Measurements from ENCODE around the gene PSENEN.

PSENEN gene

DNA sequence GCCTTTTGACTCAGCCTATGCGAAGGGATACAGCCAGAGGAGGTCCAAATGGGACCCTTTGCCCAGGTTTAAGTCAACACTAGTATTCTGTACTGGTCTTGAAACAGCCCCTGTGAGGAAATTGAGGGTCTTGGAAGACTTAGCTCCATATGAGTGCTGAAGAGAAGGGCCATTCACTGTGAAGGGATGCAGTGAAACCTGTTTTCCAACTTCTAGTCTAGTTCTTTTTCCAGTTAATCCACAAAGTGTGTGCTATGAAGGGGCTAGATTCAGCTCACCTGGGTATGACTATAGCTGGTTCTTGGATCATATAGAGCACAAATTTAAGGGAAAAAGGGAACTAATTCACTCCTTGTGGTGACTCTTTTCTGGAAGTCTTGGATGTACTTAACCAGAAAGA, 37.1 kb upstream of the PSENEN start:
- DNase-seq (ENCODE audit: low read depth in 2 of 2) = no peak
- TF ChIP-seq, protein P1, sequence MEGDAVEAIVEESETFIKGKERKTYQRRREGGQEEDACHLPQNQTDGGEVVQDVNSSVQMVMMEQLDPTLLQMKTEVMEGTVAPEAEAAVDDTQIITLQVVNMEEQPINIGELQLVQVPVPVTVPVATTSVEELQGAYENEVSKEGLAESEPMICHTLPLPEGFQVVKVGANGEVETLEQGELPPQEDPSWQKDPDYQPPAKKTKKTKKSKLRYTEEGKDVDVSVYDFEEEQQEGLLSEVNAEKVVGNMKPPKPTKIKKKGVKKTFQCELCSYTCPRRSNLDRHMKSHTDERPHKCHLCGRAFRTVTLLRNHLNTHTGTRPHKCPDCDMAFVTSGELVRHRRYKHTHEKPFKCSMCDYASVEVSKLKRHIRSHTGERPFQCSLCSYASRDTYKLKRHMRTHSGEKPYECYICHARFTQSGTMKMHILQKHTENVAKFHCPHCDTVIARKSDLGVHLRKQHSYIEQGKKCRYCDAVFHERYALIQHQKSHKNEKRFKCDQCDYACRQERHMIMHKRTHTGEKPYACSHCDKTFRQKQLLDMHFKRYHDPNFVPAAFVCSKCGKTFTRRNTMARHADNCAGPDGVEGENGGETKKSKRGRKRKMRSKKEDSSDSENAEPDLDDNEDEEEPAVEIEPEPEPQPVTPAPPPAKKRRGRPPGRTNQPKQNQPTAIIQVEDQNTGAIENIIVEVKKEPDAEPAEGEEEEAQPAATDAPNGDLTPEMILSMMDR (IDR thresholded peaks at IDR 0.05; ENCODE audit: low read depth, low read length) = no peak
- H3K4me3 ChIP-seq (replicated peaks in 1 of 2; ENCODE audit: low read depth in 2 of 2, low read length in 2 of 2) = no peak overlapping the region

DNA sequence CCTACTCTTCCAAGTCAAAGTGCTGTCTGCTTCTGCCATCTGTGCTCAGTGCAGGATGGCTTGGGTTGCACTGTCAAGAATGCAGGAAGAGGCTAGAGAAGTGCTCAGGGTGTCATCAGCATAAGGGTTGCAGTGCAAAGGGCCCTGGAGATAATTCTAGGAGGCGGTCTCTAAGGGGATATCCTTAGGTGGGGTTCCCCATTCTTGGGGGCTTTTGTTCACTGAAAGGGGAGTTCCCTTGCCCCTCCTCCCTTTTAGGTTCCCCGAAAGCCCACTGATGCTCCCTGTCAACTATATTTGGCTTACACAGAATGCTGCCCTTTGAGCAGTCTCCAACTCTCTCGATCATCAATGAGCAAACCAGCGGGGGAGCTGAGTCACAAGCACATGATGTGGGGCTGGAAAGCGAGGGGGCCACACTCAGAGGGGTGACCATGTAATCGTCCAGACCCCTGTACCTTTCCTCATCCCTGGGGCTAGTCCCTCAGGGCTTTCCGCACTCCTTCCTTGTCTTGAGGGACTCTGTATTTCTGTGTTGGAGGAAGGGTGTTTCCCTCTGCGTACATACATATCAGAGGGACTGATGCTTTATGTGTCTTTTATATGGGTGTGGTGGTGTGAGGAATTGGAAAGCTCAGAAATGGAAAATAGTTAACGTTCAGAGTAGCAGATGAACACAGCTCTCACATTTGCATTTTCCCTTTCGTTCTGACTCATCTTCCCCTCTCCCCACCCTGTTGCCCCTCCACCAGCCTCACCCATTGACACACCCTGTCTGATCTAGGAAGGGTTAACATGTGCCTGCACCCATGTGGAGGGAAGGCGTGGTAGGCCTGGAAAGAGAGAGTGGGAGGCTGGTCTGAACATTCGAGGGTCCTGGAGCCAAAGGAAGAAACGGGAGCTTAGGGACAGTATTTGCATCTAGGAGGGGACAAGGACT, 34.4 kb upstream of the PSENEN start:
- no peak for DNase-seq (ENCODE audit: low read depth in 2 of 2)
- TF ChIP-seq, protein P1 (IDR thresholded peaks at IDR 0.05; ENCODE audit: low read depth, low read length) = no peak
- H3K4me3 ChIP-seq (replicated peaks in 1 of 2; ENCODE audit: low read depth in 2 of 2, low read length in 2 of 2) = no peak overlapping the region

DNA sequence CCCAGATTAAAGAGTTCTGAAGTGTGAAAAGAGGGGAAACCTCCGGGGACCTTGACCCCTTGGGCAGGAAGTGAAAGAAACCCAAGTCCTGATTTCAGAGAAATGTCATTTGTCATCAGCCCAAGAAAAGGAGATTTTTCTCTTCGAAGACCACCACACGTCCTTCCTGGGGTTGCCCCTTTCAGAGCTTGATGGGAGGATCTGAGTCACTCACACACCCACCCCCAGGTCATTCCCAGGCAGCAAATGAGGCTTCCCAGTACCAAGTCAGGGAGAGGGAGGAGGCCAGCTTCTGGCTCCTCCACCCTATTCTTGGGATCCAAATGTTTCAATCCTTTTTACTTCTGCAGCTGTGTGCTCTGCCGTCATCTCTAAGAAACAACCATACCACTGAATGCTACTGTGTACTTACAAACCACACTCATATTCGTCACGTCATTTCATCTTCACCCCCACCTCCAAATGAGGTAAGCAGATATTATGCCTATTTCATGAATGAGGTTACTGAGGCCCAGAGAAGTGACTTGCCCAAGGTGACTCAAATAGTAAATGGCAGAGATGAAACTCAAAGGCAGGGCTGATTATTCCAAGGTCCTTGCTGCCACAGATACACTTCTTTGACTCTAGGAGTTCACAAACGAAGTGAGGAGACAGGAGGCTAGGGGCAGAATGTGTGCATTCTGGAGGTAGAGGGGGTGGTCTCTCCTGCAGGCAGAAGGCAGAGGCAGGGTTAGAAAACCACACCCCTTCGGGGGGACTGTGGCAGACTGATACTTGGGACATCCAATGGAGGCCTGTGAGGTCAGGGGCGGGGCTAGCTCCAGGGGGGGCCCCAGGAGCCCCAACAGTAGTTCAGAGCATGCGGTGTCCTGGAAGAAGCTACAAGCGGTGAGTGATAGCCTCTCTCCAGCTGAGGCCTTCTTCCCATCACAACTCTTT, 32.6 kb upstream of the PSENEN start:
- TF ChIP-seq, protein P1 (IDR thresholded peaks at IDR 0.05; ENCODE audit: low read depth, low read length) = no peak

DNA sequence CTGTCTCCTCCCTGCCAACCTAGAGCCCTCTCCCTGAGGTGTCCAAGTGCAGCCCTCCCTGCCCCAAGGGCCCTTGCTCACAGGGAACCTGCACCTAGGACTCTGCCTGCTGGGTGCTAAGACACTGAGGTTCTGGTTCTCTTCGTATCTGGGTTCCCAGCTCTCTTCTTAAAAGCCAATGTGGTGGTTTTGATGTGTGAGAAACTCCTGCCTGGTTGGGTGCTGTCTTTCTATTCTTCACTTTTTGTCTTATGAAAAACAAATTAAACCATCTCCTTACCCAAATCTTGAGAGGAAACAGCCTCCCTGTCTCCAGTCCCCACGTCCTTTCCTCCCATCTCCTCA, 32.0 kb upstream of the PSENEN start:
- TF ChIP-seq, protein P1 (IDR thresholded peaks at IDR 0.05; ENCODE audit: low read depth, low read length) = no peak
- DNase-seq (ENCODE audit: low read depth in 2 of 2) = no peak
- H3K4me3 ChIP-seq (replicated peaks in 1 of 2; ENCODE audit: low read depth in 2 of 2, low read length in 2 of 2) = no peak overlapping the region

More for the DNA sequence above, 32.6 kb upstream of the PSENEN start:
- DNase-seq (ENCODE audit: low read depth in 2 of 2) = no peak
- no peak overlapping the region for H3K4me3 ChIP-seq (replicated peaks in 1 of 2; ENCODE audit: low read depth in 2 of 2, low read length in 2 of 2)

DNA sequence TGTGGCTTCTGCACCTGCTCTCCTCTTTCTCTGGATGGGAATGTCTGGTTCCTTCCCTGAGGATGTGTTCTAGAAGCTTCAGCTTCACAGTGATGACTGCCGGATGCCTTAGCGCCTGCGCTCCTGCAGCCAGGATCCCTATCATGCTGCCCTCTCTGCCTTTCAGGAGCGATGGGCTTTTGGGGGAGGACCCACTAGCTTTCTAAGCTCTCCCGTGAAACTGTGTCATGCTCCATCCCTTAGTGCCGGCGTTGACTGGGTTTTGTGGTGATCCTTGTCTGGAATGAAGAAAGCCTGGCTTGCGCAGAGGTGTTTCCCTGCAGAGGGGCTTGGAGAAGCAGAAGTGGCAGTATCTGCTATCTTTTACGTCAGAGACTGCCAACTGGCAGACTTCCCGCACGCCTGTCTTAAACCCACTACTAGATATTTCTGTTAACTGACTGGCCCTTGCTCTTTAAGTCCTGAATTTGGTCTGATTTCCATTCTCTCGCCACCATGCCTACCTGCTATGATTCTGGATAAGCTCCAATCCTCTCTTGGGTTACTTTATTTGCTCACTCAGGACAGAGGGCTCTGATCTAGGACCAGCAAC, 31.5 kb upstream of the PSENEN start:
- H3K4me3 ChIP-seq (replicated peaks in 1 of 2; ENCODE audit: low read depth in 2 of 2, low read length in 2 of 2) = no peak overlapping the region
- TF ChIP-seq, protein P1 (IDR thresholded peaks at IDR 0.05; ENCODE audit: low read depth, low read length) = no peak
- DNase-seq (ENCODE audit: low read depth in 2 of 2) = no peak

DNA sequence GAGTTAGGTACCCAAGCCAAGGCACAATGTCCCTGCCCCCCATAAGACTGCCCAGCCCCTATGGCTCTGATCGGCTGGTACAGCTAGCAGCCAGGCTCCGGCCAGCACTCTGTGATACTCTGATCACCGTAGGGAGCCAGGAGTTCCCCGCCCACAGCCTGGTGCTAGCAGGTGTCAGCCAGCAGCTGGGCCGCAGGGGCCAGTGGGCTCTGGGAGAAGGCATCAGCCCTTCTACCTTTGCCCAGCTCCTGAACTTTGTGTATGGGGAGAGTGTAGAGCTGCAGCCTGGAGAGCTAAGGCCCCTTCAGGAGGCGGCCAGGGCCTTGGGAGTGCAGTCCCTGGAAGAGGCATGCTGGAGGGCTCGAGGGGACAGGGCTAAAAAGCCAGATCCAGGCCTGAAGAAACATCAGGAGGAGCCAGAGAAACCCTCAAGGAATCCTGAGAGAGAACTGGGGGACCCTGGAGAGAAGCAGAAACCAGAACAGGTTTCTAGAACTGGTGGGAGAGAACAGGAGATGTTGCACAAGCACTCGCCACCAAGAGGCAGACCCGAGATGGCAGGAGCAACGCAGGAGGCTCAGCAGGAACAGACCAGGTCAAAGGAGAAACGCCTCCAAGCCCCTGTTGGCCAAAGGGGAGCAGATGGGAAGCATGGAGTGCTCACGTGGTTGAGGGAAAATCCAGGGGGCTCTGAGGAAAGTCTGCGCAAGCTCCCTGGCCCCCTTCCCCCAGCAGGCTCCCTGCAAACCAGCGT, 30.7 kb upstream of the PSENEN start:
- no peak overlapping the region for H3K4me3 ChIP-seq (replicated peaks in 1 of 2; ENCODE audit: low read depth in 2 of 2, low read length in 2 of 2)
- DNase-seq (ENCODE audit: low read depth in 2 of 2) = no peak
- TF ChIP-seq, protein P1 (IDR thresholded peaks at IDR 0.05; ENCODE audit: low read depth, low read length) = no peak

Data from cardiac fibroblast (primary cell).